GM21390 (cell line): ENCODE results near the gene RBM4.
A peak's percentile ranks its signal among the peaks of the same experiment; 100 is the strongest.
"Not testable (repeated sequence)": the region's sequence is repeated elsewhere in the genome, so short reads cannot be mapped to it uniquely, and the experiment has no call there.

Experiments
- ATAC-seq: cut with Tn5 transposase; IDR thresholded peaks from one replicate; pipeline ENCODE4 v1.9.1; 2021; ENCODE audit not compliant: unreplicated experiment

The RBM4 gene

DNA sequence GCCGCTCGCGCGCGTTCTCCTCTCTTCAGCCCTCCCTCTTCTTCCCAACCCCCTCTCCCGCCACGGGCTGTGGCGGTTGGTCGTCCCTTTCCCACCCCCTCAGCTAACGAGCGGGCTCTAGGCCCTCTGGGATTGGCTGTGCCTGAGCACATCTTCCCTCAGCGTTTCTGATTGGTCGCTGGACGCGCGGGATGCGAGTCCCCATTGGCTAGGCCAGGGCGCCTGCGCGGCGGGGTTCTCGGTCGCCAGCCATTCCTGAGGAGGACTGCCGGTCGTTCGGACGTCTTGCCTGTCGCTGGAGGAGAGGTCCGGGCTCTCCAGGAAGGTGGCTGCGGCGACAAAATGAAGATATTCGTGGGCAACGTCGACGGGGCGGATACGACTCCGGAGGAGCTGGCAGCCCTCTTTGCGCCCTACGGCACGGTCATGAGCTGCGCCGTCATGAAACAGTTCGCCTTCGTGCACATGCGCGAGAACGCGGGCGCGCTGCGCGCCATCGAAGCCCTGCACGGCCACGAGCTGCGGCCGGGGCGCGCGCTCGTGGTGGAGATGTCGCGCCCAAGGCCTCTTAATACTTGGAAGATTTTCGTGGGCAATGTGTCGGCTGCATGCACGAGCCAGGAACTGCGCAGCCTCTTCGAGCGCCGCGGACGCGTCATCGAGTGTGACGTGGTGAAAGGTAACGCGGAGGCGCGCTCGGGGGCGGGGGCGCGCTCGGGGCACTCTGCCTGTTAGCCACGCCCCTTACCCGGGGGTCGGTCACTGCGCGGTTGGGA is 21.9 kb upstream of the RBM4 start, which contains the start of gene RBM14:
TSS of gene RBM14 (plus strand) at position 252 of the 776 bp plus-strand sequence. CDS start at position 343, 91 bp downstream.
- ATAC-seq = peak; percentile 85

DNA sequence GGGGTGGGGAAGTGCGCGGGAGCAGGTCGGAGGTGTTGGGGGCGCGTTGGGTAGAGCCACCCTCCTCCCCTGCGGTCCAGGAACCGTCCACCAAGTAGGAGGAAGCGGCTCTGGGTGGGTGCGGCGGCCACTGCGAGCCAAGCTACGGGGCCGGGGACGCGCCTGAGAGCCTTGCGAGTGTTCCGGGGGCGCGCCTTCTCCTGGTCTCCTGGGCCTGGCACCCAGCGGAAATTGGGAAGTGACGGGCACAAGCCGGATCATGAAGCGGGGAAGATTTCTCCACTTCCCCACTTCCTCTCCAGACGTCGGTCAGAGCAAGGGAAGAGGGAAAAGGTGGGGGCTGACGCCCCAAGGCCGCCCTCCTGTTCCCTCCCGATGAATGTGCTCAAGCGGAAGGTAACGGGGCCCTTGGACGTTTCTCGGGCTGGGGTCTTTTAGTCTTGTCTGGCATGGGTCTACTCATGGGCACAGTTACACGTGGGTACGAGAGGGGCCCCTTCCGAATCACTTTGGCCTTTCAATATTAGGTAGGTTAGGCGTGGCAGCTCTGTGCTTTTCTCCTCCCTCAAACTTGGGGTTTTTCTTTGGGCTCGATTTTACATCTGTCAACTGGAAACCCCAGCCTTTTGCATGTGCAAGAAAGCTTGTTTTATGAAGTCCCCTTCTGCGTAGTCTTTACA is 21.2 kb upstream of the RBM4 start:
- peak; percentile 10 for ATAC-seq

DNA sequence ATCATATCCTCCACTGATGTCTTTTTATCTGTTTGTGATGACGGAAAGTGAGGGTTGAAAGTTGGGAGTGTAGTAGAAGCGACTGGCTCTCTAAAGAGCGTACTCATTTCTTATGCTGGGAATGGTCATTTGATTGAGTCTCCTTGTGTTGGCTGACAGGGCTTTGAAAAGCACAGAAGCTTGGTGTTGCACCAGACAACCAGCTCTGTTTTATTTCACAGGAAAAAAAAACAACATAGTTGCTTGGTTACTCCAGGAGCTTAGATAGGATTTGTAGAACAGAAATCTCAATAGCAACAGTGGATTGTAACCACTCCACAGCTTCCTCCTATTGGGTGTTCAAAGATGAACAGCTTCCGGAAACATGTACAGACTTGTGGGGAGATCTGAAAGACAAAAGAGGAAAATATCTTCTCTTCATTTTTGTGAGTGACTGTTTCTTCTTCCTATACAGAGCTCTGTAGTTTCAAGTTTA is 19.4 kb upstream of the RBM4 start:
- ATAC-seq = no peak

DNA sequence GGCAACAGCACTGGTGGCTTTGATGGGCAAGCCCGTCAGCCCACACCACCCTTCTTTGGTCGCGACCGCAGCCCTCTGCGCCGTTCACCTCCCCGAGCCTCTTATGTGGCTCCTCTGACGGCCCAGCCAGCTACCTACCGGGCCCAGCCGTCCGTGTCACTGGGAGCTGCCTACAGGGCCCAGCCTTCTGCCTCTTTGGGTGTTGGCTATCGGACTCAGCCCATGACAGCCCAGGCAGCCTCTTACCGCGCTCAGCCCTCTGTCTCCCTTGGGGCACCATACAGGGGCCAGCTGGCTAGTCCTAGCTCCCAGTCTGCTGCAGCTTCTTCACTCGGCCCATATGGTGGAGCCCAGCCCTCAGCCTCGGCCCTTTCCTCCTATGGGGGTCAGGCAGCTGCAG is 14.1 kb upstream of the RBM4 start:
- ATAC-seq = no peak

DNA sequence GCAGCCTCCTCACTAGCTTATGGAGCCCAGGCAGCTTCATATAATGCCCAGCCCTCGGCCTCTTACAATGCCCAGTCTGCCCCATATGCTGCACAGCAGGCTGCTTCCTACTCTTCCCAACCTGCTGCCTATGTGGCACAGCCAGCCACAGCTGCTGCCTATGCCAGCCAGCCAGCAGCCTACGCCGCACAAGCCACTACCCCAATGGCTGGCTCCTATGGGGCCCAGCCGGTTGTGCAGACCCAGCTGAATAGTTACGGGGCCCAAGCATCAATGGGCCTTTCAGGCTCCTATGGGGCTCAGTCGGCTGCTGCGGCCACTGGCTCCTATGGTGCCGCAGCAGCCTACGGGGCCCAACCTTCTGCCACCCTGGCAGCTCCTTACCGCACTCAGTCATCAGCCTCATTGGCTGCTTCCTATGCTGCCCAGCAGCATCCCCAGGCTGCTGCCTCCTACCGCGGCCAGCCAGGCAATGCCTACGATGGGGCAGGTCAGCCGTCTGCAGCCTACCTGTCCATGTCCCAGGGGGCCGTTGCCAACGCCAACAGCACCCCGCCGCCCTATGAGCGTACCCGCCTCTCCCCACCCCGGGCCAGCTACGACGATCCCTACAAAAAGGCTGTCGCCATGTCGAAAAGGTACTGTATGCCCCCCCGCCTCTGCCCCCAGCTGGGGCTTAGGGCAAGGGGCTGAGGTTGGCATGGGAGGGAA is 13.3 kb upstream of the RBM4 start:
- ATAC-seq = no peak

DNA sequence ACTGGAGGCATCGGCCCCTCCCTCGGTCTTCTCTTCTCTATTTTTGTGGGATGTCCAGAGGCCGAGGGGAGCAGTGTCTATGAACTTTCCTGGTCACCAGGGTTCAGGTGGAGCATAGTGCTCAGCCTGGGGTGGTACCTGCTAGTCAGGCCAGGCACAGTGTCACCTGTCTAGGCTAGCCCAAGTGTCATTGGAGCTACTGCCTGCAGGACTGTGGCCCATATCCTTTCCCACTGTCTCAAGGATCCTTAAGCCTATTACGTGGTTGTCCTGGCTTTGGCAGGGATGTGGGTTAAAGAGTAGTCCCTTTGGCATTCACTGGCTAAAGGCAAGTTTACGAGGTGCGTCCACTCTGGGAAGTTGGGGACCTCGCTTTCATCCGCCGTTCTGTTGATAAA is 12.8 kb upstream of the RBM4 start:
- ATAC-seq = no peak

DNA sequence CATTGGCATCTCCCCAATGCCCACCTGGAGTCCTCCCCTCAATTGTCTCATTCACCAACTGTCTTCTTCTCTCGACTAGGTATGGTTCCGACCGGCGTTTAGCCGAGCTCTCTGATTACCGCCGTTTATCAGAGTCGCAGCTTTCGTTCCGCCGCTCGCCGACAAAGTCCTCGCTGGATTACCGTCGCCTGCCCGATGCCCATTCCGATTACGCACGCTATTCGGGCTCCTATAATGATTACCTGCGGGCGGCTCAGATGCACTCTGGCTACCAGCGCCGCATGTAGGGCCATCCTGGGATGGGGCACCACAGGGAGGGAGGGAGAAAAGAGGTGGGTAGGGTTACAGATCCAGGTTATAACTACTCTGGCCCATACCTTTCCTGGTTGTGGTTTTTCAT is 12.1 kb upstream of the RBM4 start:
- no peak for ATAC-seq

DNA sequence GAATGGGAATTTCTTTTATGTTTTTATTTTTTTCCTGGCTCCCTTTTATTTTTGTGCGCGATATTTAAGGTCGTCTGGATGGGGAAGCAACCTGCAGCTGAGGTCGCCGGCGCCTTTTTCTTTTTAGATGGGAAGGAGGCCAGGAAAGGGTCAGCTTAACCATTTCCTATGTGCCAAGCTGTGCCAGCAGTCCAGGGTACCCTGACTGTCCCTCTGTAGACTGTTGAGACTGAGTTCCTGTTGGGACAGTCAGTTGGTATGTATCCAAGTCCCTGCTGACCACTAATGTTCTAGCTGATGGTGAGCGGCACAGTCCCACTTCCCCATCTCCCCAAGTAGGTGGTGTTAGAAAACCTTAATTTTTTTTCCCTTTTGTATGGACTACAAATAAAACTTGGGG is 11.6 kb upstream of the RBM4 start:
- no peak for ATAC-seq

DNA sequence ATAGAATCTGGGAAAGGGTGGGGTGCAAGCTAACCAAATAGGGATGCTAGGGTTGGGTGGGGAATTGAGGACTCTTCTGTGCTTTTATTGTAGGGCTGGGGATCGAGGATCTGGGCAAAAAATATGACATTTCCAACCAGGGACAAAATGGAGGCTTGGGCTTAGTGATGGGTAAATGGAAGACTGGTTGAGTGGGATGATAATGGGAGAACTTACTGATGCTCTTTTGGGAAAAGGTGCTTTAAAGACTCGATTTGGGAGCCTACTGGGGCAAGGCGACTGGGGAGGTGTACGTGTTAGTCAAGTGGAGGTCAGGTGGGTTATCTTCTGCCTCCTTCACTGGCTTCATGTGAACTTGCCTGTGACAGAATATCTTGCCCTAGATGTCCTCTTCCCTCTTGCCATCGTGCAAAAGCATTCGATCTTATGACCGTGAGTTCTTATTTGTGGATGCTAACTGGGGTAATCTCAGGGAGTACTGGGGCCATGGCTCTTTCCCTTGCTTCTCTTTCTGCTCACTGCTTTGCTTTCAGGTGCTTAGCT is 10.4 kb upstream of the RBM4 start:
- ATAC-seq = no peak

DNA sequence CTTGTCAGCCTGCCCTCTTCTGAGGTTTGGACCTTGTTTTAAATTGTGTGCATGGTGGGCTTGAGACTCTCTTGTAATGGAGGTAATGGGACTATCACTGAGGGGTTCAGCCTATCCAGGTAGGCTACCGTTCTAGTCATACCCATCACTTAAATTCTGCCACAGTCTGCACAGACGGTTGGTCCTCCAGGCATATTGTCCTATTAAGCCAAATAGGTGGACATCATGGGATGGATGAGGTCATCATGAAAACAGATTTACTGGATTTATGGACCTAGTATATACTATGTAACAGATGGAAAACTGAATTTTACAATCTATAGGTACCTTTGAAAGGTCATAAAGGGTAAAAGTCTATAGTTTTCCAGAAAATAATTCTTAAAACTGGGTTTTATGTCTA is 9.1 kb upstream of the RBM4 start:
- no peak for ATAC-seq

DNA sequence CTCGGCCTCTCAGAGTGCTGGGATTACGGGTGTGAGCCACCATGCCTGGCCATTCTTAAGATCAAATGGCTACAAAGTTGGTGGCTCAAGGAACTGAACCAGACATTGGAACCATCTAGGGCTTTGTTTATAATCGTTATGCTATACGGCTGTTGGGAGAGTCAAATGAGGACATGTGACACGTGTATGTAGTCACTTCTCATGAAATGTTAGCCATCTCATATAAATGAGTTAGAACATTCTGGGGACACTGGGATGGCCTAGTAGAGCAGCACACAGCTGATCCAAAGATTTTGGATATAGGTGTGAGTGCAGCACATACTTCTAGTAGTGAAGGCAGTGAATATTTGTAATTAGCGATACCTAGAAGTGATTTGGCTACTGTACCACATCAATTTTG is 6.6 kb upstream of the RBM4 start:
- no peak for ATAC-seq

DNA sequence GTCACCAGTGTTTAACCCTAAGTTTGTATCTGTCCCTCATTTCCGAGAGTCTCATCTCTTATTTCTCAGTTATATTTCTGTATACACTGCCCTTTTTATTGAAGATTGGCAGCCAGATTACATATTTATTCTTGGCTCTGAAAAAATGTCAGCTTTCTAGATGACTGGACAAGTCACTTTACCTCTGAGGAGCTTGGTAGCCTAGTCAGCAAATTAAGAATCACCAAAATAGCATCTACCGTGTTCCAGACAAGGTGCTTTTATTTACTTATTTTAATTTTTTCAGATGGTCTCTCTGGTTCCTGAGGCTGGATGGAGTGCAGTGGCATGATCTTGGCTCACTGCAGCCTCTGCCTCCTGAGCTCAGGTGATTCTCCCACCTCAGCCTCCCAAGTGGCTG is 5.6 kb upstream of the RBM4 start:
- ATAC-seq = no peak

DNA sequence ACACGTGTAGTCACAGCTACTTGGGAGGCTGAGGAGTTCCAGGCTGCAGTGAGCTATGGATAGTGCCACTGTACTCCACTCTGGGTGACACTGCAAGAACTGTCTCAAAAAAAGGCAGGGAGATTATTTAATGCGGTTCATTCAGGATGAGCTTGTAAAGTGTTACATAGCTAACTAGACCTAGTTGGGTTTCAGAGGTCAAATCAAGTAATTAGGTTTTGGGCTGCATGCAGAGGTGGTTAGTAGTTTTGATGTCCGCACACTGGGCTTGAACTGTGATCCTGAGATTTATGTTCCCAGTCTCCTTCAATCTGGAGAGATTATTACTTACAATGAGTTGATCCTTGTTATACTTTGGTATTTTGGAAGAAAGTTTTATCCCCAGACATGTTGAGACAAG is 2.1 kb upstream of the RBM4 start:
- ATAC-seq = no peak

DNA sequence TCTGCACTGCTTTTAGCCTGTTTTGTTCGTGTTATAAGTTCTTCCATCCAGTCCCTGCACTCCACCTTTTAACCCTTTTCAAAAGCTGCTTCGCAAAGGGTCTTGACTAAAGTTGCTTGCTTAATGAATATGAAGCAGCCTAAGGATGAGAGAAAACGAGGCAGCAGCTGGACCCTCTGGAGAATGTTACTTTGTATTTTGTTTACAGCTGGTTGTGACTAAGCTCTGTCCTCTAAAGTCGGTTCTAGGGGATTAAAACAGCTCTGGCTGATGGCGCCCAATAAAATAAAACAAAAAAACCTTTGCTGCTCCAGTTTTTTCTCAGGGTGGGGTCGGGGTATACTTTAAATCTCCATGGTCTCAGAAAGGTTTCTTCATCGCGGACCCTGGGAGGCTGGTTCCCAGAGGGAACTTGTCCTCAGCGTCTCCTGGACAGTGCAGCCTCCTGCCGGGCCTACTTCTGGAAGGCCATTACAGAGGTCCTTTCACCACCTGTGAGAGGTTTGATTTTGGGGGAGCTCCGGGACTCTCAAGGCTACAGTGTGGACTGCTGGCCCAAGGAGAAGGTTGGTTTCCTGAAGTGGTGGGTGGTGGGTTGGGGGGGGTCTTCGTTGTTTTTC is 836 bp upstream of the RBM4 start:
- ATAC-seq = no peak

DNA sequence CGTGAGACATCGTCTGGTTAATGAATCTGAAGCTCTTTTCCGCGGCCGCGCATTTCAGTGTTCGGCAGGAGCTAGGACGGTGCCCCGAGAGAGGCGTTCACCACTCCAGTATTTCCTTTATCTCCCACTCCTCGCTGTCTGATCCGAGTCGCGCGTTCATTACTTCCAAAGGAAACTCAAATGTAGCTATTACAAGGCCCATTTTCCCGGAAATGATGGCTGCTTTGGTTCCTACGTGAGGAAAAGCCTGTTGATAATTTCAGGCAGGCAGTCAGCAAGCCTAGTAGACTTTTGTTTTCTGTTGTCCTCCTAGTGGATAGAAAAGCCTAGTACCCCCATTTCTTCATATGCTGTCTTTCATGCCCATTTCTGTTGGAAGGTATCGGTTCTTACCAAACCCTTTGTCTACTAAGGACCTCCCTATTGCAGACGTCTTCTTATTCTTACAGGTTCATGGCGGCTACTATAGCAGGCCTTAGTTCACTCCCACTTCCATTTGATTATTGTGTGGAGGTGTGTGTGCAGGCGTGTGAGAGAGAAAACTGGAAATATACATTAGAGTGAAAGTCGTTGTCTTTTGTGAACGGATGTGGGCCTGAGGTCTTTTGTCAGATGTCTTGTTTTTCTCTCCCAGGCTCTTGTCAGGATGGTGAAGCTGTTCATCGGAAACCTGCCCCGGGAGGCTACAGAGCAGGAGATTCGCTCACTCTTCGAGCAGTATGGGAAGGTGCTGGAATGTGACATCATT is 737 bp downstream of the RBM4 start:
- no peak for ATAC-seq

DNA sequence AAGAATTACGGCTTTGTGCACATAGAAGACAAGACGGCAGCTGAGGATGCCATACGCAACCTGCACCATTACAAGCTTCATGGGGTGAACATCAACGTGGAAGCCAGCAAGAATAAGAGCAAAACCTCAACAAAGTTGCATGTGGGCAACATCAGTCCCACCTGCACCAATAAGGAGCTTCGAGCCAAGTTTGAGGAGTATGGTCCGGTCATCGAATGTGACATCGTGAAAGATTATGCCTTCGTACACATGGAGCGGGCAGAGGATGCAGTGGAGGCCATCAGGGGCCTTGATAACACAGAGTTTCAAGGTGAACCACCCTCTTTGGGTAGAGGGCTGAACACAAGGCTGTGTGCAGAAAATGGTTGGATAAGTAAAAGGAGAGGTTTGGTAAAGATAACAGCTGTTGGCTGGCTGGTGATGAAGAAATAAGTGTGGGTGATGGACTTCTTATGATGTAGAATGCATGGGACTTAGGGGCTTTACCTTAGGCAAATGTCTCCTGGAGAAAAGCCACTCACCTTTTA is 1.4 kb downstream of the RBM4 start:
- not testable (repeated sequence) for ATAC-seq

DNA sequence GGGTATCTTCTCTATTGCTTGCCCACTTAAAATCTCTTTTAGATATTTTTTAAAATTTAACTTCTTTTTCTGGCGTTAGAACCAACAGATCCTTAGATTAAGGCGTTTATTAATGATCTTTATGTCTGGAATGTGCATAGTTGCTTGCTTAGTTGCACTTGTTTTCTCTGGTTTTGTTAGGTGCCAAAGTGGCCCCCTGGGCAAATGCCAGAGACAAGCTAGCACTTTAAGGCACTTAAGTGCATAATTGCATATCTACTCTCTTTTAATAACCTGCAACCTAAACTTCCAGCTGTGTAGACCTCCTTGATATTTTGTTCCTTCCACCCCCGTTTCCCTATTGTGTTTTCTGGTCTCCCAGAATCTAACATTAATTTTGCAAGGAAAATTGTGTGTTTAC is 3.3 kb downstream of the RBM4 start:
- ATAC-seq = no peak

DNA sequence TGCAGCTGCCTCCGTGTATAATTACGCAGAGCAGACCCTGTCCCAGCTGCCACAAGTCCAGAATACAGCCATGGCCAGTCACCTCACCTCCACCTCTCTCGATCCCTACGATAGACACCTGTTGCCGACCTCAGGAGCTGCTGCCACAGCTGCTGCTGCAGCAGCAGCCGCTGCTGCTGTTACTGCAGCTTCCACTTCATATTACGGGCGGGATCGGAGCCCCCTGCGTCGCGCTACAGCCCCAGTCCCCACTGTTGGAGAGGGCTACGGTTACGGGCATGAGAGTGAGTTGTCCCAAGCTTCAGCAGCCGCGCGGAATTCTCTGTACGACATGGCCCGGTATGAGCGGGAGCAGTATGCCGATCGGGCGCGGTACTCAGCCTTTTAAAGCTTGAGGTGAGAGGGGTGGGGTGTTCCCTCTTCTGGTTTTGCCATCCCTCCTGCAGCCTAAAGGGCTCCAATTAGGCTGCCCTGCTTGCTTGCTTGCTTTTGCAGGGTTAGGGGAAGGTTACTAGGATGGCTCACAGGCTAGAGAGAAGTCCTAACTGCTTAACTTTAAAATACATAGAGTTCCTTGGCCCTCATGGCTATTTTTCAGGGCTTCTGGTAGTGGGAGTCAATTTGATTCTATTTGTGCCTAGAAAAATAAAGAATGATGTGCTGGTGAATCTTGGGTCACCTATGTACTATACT is 5.4 kb downstream of the RBM4 start:
- no peak for ATAC-seq

DNA sequence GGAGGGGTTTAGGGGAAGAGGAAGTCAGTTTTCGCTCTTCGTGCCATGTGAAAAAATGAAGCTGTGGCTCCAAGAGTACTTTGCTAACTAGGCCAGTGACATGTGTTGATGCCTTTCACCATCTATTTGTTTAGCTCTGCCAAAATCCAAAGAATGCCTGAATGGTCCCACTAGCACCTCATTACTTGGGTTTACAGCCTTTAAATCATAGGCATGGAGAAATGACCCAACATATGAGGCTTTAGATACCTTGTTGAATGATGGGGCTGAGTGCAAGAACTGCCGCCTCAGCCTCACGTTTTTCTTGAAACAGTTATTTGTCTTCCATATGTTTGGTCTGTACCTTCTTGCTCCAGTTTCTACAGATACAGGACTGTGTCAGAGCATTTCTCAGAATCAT is 8.3 kb downstream of the RBM4 start:
- ATAC-seq = no peak

DNA sequence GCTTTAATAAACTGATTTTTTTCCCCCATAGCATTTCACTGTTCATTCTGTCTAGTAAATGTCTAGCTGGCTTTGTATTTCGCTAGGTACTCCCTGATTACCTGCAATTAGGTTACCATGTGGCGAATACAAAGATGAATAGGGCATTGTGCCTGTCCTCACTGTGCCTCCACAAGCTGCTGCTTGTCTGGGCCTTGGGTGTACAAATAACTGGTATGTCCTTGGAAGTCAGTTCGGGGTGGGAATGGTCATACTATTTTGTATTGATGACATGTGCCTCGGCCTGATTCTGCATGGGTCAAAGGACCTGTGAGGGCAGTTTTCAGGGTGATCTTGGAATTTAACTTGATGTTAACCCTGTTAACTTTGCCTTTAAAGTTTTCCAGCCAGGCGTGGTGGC is 11.4 kb downstream of the RBM4 start:
- ATAC-seq = no peak
